Loucy (cell line): Measurements from ENCODE around the gene VPS52.

ENCODE experiments used
- H2AFZ ChIP-seq: fragments of 200-600 bp; sonication (generic); 2 replicates; pipeline ENCODE4 v1.6.0; 2016; ENCODE audit warnings: antibody characterized with exemption, mild to moderate bottlenecking, low read length, moderate library complexity
- H3F3A ChIP-seq: fragments of 200-600 bp; 2 replicates; pipeline ENCODE4 v1.6.0; 2016; ENCODE audit warnings: antibody characterized with exemption, low read depth, mild to moderate bottlenecking
- H3K27me3 ChIP-seq: fragments of 200-600 bp; sonication (generic); 2 replicates; pipeline ENCODE4 v1.6.1; 2014; ENCODE audit warnings: low read length, mild to moderate bottlenecking; ENCODE audit not compliant: insufficient read depth, poor library complexity, severe bottlenecking
- H3K36me3 ChIP-seq: fragments of 200-600 bp; sonication (generic); 2 replicates; pipeline ENCODE4 v1.6.1; 2016; ENCODE audit warnings: low read length; ENCODE audit not compliant: insufficient read depth
- H3K4me1 ChIP-seq: fragments of 200-600 bp; sonication (generic); 2 replicates; pipeline ENCODE4 v1.5.1; 2014; ENCODE audit warnings: low read length, mild to moderate bottlenecking; ENCODE audit not compliant: insufficient read depth, poor library complexity, severe bottlenecking
- H3K4me2 ChIP-seq: fragments of 200-600 bp; sonication (generic); 2 replicates; pipeline ENCODE4 v1.6.0; 2014; ENCODE audit warnings: antibody characterized with exemption, low read length, low read depth, mild to moderate bottlenecking; ENCODE audit not compliant: poor library complexity, severe bottlenecking
- H3K4me3 ChIP-seq: fragments of 200-600 bp; sonication (generic); 2 replicates; pipeline ENCODE4 v1.5.1; 2014; ENCODE audit warnings: low read length, mild to moderate bottlenecking, mixed read lengths; ENCODE audit not compliant: poor library complexity, severe bottlenecking
- H3K79me2 ChIP-seq: fragments of 200-600 bp; sonication (generic); 2 replicates; pipeline ENCODE4 v1.6.1; 2014; ENCODE audit warnings: low read length; ENCODE audit not compliant: insufficient read depth
- H3K9ac ChIP-seq: fragments of 200-600 bp; sonication (generic); 2 replicates; pipeline ENCODE4 v1.6.0; 2014; ENCODE audit warnings: mild to moderate bottlenecking, low read depth, low read length, moderate library complexity; ENCODE audit not compliant: poor library complexity, severe bottlenecking
- H3K9me2 ChIP-seq: fragments of 200-600 bp; sonication (generic); replicated peaks from 2 replicates; pipeline ENCODE4 v1.6.1; 2016; ENCODE audit warnings: low read depth, low read length, mixed read lengths
- H3K9me3 ChIP-seq: fragments of 200-600 bp; sonication (generic); 2 replicates; pipeline ENCODE4 v1.6.1; 2014; ENCODE audit warnings: mild to moderate bottlenecking, antibody characterized with exemption, low read length, low read depth; ENCODE audit not compliant: insufficient read depth
- H4K20me1 ChIP-seq: fragments of 200-600 bp; sonication (generic); 2 replicates; pipeline ENCODE4 v1.6.0; 2014; ENCODE audit warnings: antibody characterized with exemption, low read length, mild to moderate bottlenecking; ENCODE audit not compliant: insufficient read depth, poor library complexity, severe bottlenecking
- EZH2phosphoT487 ChIP-seq: fragments of 200-600 bp; IDR thresholded peaks from 2 replicates; pipeline ENCODE4 v1.6.1; 2018; ENCODE audit warnings: antibody characterized with exemption, mild to moderate bottlenecking, moderate library complexity, borderline replicate concordance
- TF ChIP-seq, protein P1 (sequence below): fragments of 200-600 bp; sonication (generic); conservative IDR thresholded peaks from 2 replicates; pipeline ENCODE4 v1.5.1; 2014; ENCODE audit warnings: mild to moderate bottlenecking, antibody characterized with exemption, low read length

Gene VPS52

GRCh38 chr6:33204415-33205190 is 67.1 kb downstream of the VPS52 start, which contains the start of gene HSD17B8:
TSS of gene HSD17B8 (plus strand) at chr6:33204655. CDS start at chr6:33204669, 14 bp downstream.
- Histone ChIP-seq H3K4me1 (peaks cover 53% of the 10 kb centered on the region), H3K27me3 (no peaks in the 10 kb centered on the region), H3K79me2 (peaks cover 60% of the 10 kb centered on the region), H3K4me3 (peak within 1 kb of the TSS; percentile 95), H3K9me3 (no peaks in the 10 kb centered on the region), H3K9me2 (no peaks in the 10 kb centered on the region), H2AFZ (peak within 1 kb of the TSS; percentile 66; the same call in 1 of the 2 replicates), H4K20me1 (peaks cover 27% of the 10 kb centered on the region), H3F3A (0 out of 2 replicates have a peak, but pooled peaks cover 3% of the 10 kb centered on the region), H3K36me3 (peaks cover 14% of the 10 kb centered on the region; the same call in 1 of the 2 replicates), H3K9ac (peak within 1 kb of the TSS; percentile 79), H3K4me2 (peak within 1 kb of the TSS; percentile 83)
- TF ChIP-seq, protein P1, sequence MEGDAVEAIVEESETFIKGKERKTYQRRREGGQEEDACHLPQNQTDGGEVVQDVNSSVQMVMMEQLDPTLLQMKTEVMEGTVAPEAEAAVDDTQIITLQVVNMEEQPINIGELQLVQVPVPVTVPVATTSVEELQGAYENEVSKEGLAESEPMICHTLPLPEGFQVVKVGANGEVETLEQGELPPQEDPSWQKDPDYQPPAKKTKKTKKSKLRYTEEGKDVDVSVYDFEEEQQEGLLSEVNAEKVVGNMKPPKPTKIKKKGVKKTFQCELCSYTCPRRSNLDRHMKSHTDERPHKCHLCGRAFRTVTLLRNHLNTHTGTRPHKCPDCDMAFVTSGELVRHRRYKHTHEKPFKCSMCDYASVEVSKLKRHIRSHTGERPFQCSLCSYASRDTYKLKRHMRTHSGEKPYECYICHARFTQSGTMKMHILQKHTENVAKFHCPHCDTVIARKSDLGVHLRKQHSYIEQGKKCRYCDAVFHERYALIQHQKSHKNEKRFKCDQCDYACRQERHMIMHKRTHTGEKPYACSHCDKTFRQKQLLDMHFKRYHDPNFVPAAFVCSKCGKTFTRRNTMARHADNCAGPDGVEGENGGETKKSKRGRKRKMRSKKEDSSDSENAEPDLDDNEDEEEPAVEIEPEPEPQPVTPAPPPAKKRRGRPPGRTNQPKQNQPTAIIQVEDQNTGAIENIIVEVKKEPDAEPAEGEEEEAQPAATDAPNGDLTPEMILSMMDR: no peak

GRCh38 chr6:33204165-33204414 is 67.6 kb downstream of the VPS52 start:
- Histone ChIP-seq H3K9me2 (no peaks in the 10 kb centered on the region), H2AFZ (no peak overlapping the region), H3K27me3 (no peaks in the 10 kb centered on the region), H3K4me1 (peaks cover 56% of the 10 kb centered on the region), H3K9me3 (no peaks in the 10 kb centered on the region), H3K4me2 (peak overlapping the region; percentile 83), H4K20me1 (peaks cover 32% of the 10 kb centered on the region), H3F3A (0 out of 2 replicates have a peak, but pooled peaks cover 3% of the 10 kb centered on the region), H3K9ac (peak overlapping the region; percentile 79), H3K4me3 (peak overlapping the region; percentile 95), H3K36me3 (peaks cover 14% of the 10 kb centered on the region; the same call in 1 of the 2 replicates), H3K79me2 (peaks cover 63% of the 10 kb centered on the region)
- no peak for TF ChIP-seq EZH2phosphoT487
- TF ChIP-seq, protein P1: no peak

GRCh38 chr6:33203443-33204164 is 68.1 kb downstream of the VPS52 start:
- Histone ChIP-seq H3K4me1 (peaks cover 56% of the 10 kb centered on the region), H3K4me3 (peak overlapping the region; percentile 95)

More at GRCh38 chr6:33203443-33204164, 68.1 kb downstream of the VPS52 start:
- H3K9me2 ChIP-seq: no peaks in the 10 kb centered on the region
- no peaks in the 10 kb centered on the region for H3K27me3 ChIP-seq
- H3K36me3 ChIP-seq: peaks cover 14% of the 10 kb centered on the region; the same call in 1 of the 2 replicates
- no peak overlapping the region for H2AFZ ChIP-seq
- TF ChIP-seq, protein P1: no peak
- TF ChIP-seq EZH2phosphoT487: no peak
- H3K9me3 ChIP-seq: no peaks in the 10 kb centered on the region
- H3K4me2 ChIP-seq: peak overlapping the region; percentile 98
- H4K20me1 ChIP-seq: peaks cover 36% of the 10 kb centered on the region
- H3K79me2 ChIP-seq: peaks cover 63% of the 10 kb centered on the region
- H3K9ac ChIP-seq: peak overlapping the region; percentile 79
- 0 out of 2 replicates have a peak, but pooled peaks cover 3% of the 10 kb centered on the region for H3F3A ChIP-seq
